ENCODE results near the gene TBL2.
"Not testable (repeated sequence)": the region's sequence is repeated elsewhere in the genome, so short reads cannot be mapped to it uniquely, and the experiment has no call there.

TBL2 gene

DNA sequence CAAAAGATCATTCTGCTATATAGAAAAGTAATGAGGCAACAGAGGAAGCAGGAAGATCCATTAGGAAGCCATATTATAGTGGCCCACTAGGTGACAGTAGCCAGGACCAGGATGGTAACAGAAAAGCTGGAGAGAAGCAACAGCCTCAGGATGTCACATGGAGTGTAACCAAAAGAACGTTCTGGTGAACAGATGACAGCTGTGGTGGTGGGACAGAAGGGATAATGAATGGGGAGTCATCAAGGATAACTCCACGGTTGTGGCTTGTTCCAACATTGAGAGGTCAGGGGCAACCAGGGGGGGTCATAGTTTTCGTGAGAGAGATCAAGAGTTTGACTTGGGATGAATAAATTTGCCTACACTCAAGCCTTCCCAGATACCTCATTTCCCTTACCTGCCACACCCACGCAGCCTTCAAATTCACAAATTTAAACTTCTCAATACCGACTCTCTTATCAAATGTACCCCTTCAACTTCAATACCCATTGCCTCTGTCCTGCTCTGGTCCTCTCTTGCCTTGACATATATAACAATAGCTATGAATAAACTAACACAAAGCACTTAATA is 9.3 kb downstream of the TBL2 start:
- DNase-seq = no peak

DNA sequence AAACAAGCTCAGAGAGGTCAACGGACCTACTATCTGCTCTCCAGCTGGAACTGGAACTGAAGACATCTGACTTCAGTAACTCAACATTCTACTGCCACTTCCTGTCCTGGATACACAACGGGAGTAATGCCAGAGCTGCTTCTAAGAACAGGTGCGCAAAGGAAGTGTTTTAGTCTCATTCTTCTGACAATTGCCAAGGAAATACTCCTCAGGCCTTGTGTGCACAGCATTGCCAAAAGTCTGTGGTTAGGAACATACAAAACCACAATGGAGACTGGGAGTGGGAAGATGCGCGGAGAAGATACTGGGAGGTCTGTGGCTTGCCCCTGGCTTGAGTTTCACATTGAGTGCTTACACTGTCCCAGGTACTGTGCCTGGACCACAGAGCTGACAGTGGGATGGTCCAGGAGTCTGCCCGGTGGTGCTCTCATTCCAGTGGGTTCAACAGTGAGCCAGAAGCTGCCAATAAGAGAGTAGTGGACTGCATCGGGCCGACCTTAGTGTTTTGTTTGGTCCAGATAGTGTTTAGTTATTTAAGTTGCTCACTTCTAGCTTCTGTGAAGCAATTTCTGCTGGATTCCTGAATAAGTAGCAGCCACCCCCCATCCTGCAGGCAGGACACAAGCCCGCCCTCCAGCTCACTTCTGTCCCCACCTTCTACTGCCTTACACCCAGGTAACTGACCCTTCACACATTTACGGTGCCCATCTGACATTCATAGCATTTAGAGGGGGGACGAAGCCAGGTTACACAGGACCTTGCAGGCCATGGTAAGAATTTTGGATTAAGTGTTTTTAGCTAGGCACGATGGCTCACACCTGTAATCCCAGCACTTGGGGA is 10.3 kb downstream of the TBL2 start:
- no peak for DNase-seq

DNA sequence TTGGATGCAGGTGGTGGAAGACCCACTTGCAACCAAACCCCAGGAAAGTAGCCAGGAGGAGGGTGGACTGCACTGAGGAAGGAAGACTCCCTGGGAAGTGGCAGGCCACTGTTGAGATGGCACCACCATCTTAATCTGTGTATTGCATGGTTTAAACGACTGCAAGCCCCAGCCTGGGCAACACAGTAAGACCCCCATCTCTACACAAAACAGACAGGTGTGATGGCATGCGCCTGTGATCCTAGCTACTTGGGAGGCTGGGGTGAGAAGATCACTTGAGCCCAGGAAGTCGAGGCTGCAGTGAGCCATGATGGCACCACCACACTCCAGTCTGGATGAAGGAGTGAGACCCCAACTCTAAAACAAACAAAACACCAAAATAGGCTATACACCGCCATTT is 11.2 kb downstream of the TBL2 start:
- DNase-seq = no peak

DNA sequence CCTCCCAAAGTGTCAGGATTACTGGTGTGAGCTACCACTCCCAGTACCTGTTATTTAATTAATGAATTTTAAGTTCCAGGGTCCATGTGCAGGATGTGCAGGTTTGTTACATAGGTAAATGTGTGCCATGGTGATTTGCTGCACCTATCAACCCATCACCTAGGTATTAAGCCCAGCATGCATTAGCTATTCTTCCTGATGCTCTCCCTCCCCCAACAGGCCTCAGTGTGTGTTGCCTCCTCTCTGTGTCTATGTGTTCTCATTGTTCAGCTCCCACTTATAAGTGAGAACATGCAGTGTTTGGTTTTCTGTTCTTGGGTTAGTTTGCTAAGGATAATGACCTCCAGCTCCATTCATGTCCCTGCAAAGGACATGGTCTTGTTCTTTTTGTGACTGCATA is 11.9 kb downstream of the TBL2 start:
- DNase-seq = not testable (repeated sequence)

DNA sequence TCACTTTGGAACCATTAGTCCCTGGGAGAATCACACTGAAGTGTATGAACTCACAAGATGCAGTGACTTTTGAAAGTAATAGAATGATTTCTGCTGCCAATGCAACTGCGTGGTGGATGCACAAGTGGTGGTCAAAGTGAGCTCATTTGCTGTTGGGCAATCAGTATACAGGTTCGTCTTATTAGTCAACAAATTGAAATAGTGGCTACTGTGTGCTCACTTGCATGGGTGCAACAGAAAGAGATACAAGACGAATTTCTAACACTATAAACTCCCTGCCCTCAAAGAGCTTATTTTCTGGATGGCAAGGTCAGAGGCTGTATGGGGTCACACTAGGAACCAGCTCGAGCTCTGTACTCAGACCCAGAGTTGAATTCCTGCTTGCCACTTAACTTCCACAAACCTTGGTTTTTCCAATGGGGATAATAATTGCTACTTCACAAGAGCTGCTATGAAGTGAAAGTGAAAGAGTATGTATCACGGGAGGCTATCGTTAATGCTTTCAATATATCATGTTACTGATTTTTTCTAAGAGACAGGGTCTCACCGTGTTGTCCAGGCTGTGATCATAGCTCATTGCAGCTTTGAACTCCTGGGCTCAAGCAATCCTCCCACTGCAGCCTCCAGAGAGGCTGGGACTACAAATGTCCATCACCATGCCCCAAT is 12.6 kb downstream of the TBL2 start:
- no peak for DNase-seq

DNA sequence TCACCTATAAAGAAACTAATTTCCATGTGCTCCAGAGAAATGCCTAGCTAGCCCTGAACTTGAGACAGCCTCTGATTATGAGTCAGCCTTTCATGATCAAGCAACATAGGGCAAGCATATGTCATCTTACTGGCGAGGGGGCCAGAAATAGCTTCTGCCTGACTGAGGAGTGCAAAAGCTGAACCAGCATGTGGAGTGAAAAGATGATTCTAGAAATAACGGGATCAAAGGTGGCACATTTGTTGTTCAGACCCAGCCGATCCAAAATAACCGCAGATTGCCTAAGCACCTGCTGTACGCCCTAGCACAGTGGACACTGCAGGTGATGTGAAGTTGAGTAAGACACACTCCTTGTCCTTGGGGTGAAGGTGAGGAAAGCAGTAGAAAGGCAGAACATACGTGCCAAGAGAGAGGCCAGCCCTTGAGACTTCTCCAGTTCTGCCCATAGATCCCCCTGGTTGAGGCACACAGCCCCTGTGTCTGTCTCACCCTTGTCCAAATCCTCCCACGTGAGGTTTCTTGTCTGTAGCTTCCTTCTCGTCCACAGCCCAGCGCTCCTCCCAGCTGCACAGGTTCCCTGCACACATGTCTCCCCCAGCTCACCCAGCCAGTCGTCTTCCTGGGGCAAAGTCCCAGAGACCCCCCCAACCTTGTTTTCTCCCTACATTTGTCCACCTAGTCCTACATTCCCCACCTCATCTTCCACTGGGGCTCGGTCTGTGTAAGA is 18.1 kb downstream of the TBL2 start:
- no peak for DNase-seq

DNA sequence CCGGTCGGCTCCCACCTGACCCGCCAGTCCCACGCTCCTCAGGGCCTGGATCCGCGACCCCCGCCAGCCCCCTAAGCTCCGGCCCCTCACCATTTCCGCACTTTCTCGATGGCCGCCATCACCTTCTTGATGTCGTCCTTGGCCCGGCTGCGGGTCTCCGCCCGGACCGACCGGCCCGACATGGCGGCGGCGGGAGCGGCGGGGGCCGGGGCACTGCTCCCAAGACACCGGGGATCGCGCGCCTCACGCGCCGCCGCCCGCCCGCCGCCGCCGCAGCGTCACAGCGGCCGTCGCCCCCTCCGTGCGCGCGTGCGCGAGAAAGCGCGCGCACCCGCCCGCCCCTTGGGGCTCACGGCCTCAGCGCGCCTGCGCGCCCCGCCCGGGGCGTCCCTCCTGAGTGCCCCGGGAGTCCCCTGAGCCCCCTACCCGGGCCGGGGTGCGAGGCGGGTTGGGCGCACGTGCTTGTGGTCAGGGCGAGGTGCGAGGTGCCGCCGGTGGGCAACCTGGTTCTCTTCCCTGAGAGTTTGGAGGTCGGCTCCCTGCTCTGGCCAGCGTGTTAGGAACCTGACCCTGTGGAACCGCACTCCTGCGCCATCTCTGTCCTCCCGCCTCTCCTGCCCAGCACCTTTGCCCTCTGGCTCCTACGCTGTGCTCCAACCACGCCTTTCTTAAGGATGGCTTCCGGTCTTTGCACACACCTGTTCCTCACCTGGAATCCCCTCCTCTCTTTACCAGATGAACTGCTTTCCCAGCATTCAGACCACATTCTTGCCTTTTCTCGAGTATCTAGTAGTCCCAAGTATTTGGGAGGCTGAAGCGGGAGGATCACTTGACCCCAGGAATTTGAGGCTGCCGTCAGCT is 20.8 kb downstream of the TBL2 start, which contains the start of gene BCL7B:
TSS of gene BCL7B (minus strand) at position 294 of the 861 bp plus-strand sequence. CDS start at position 182, 112 bp downstream.
- DNase-seq = peak; percentile 52

DNA sequence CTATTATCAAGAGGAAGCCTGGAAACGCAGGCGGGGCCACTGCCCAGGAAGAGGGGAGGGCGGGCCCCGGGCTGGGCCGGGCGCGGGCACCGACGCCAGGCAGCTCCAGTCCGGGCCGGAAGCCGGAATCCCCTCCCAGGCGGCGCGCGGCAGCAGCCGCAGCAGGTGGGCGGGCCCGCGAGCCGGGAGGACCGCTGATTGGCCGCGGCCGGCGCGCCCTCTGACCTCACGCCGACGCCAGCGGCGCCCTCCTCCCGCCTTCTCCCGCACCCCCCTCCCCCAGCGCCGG is 21.3 kb downstream of the TBL2 start:
- DNase-seq = peak; percentile 95

DNA sequence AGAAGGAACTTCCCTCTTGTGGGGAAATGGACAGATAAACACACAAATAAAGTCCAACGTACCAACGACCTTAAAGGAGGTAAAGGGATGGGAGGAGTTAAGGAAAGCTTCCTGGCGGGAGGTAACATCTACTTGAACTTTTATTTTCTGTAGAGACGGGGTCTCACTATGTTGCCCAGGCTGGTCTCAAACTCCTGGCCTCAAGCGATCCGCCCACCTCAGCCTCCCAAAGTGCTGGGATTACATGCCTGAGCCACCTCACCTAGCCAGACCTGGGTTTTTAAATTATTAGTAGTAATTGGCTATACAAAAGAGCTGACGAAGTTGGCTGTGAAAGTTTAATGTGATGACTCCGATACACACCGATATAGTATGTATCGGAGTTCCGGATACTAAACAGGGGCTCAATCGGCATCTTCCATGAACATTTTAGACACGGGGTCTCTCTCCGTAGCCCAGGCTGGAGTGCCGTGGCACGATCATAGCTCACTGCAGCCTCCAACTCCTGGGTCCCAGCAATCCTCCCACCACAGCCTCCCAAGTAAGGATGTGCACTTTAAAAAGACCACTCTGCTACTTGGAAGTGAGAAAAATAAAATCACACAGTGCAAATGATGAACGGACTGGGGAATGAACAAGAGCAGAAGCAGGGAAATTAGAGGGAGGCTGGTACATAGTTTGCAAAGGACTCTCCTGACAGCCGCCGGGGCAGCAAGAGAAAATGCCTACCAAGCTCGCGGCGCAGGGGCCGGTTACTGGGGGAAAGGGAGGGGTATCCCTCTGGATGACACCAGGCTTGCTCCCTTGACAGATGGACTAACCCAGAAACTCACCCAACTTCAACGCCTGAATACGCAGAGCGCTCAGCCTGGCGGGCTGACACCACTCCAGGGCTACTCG is 21.9 kb downstream of the TBL2 start:
- no peak for DNase-seq

DNA sequence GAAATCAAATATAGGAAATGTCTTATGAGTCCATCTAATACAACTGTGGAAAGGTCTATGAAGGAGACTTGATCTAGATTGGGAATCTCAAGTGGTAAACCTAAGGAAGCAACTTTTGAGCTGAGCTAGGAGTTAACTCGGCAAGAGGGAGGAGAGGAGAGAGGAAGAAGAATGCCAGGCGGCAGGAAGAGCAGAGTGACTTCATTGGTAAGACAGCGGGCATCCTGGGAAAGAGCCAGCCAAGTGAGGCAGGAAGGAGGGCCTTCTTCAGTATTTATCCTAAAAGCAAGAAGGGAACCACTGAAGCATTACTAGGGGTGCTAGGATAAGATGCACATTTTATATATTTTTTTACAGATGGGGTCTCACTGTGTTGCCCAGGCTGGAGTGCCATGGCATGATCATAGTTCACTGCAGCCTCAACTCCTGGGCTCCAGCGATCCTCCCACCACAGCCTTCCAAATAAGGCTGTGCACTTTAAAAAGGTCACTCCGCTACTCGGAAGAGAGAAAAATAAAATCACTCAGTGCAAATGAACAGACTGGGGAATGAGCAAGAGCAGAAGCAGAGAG is 22.9 kb downstream of the TBL2 start:
- no peak for DNase-seq

DNA sequence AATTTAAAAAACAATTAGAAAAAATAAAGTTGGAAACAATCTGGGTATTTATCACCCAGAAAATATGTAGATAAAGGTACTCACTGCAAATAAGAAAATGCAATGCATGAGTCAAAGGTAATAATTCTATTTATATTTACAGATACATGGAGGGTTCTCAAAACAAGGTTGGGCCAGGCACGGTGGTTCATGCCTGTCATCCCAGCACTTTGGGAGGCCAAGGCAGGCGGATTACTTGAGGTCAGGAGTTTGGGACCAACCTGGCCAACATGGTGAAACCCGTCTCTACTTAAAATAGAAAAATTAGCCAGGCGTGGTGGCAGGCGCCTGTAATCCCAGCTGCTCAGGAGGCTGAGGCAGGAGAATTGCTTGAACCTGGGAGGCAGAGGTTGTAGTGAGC is 28.3 kb downstream of the TBL2 start:
- DNase-seq = not testable (repeated sequence)

DNA sequence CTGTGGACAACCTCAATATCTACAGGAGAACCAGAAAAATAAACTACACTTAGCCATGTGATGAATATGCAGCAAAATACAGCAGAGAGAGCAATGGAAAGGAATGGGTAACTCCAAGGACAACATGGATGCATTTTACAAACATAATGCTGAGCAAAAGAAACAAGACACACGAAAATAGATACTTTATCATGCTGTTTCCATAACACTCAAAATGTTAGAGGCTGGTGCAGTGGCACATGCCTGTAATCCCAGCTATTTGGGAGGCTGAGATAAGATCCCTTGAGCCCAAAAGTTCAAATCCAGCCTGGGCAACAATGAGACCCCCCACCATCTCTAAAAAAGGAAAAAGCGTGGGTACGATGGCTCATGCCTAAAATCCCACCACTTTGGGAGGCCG is 29.2 kb downstream of the TBL2 start:
- DNase-seq = no peak

DNA sequence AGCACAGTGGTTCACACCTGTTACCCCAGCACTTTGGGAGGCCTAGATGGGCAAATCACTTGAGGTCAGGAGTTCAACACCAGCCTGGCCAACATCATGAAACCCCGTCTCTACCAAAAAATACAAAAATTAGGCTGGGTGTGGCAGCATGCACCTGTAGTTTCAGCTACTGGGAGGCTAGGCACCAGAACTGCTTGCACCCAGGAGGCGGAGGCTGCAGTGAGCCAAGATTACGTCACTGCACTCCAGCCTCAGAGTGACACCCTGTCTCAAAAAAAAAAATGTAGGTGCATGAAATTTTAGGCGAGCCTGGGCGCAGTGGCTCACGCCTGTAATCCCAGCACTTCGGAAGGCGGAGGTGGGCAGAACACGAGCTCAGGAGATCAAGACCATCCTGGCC is 30.5 kb downstream of the TBL2 start:
- DNase-seq = no peak

DNA sequence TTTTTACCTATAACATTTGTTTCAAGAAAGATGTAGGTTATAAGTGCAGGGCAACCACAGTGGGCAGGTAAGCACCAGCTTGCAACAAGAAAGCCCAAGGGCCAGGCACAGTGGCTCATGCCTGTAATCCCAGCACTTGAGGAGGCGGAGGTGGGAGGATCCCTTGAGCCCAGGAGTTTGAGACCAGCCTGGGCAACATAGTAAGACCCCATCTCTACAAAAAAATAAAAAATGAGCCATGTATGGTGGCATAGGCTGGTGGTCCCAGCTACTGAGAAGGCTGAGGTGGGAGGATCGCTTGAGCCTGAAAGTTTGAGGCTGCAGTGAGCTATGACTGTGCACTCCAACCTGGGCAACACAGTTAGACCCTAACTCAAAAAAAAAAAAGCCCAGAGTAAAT is 33.7 kb downstream of the TBL2 start:
- no peak for DNase-seq

DNA sequence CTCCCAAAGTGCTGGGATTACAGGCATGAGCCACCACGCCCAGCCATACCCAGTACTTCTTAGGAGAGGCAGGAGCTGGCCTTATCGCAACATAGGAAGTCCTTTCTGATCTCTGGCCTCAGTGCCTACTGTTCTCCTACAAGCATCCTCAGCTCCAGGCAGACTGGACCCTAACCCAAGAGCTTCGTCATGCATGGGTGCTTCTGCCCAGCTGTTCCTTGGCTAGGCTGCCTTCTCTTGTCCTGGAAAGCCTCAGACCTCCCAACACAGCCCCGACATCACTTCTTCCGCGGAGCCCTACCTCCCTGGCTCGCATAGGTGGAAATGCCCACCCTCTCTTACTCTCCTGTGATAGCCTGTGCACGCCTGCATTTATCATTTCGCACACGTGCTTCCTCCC is 36.7 kb downstream of the TBL2 start:
- DNase-seq = no peak

DNA sequence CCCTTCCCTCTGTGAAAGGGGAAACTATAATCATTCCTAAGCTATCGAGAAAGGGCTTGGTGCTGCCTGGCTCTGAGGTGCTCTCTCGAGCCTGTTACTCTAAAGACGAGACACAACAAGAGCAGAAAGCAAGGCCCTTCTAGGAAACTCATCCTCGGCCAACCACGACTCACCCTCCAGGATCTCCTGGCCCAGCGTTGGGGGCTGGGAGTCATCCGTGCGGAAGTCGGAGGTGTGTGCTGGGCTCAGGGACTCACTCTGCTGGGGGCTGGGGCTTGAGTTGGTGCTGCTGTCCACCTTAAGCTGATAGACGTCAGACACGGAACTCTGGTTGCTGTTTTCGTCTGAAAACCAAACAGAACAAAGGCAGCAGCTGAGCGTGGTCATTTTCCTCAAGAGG is 38.7 kb downstream of the TBL2 start:
- no peak for DNase-seq

DNA sequence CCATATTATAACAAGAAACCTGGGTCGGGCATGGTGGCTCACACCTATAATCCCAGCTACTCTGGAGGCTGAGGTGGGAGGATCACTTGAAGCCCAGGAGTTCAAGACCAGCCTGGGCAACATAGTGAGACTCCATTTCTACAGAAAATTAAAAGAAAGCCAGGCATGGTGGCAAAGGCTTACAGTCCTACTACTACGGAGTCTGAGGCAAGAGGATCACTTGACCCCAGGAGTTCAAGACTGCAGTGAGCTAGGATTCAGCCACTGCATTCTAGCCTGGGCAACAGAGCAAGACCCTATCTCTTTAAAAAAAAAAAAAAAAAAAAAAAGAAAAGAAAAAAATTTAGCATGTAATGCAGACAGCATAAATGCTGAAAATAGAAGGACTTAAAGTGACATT is 39.9 kb downstream of the TBL2 start:
- not testable (repeated sequence) for DNase-seq

DNA sequence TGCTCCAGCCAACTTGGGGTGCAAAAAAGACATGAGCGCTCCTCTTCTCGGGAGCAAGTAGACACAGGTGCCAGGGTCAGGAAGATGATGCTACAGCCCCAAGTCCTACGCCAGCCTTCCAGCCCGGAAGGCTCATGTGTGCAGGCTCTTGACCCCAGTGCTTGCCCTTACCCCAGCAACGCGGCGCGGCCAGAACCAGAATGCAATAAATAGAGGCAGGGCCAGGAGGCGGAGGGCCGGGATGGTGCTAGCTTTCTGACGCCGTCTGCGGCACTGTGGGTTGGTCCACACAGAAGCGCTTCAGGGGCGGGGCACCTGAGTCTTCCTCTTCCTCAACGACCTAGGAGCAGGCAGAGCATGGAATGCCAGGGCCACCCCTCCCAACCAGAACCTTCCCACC is 41.3 kb downstream of the TBL2 start:
- no peak for DNase-seq

DNA sequence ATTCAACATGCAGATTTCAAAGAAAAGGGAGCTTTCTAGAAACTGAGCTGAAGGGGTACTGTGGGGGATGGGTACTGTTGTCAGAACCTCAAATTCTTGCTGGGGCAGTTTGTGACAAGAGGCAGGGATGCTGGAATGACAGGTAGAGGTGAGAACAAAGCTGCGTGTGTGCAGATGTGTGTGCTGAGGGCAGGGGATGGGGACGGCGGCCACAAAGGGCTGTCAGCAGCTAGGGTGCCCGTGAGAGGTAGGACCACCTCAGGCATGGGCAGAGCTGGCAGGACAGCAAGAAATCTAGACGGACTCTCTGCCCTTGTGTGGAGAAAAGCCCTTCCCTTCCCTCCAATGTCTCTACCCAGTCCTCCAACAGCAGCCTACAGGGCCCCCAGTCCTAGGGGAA is 41.9 kb downstream of the TBL2 start:
- DNase-seq = no peak

DNA sequence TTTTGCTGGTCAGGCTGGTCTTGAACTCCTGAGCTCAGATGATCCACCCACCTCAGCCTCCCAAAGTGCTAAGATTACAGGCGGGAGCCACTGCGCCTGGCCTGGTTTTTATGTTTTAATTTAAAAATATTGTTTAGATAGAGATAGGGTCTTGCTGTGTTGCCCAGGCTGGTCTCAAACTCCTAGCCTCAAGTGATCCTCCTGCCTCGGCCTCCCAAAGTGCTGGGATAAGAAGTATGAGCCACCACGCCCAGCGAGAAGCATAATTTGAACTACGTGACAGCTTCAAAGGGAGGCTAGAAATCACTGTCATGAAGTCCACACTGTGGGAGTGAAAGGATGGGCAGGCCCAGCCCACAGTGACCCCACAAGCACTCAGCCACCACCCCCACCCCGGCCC is 42.5 kb downstream of the TBL2 start:
- not testable (repeated sequence) for DNase-seq

DNA sequence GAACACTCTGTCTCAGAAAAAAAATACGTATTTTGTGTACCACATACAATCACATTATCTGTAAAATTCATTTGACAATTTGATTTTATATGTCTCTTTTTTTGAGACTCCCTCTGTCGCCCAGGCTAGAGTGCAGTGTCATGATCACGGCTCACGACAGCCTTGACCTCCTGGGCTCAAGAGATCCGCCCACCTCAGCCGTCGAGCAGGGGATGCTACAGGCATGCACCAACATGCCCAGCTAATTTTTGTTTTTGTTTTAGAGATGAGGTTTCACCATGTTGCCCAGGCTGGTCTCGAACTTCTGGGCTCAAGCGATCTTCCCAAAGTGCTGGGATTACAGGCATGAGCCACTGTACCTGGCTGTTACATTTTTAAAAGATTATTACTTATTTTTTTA is 44.6 kb downstream of the TBL2 start:
- no peak for DNase-seq

Data from NCI-H510A (cell line).